ENCODE results near the gene HERPUD1. TPM values are rescaled to one million over a fixed set of nuclear protein-coding genes. Genes with fewer than 3 reads are reported as not detected.

The HERPUD1 gene
- total and polyA plus RNA-seq, 4 donors, result 57.8 to 219 (median 118) TPM

DNA sequence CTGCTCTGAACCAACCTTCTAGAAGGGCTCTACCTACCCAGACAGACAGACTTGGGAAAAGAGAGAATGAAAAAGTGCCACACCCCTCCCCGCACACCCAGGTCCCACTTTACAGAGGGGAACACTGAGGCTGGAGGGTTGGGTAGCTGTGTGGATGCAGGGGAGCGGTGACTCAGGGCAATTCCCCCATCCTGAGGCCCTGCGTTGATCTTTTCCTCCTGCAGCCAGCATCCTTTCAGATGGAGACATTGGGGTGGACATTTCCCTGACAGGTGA, 39.8 kb downstream of the HERPUD1 start (continued):
- TF ChIP-seq, protein P1, sequence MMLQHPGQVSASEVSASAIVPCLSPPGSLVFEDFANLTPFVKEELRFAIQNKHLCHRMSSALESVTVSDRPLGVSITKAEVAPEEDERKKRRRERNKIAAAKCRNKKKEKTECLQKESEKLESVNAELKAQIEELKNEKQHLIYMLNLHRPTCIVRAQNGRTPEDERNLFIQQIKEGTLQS (IDR thresholded peaks at IDR 0.05), result no peak
- TF ChIP-seq RXRA (IDR thresholded peaks at IDR 0.05) (no peak), HNF4G (IDR thresholded peaks at IDR 0.05) (no peak), SP1 (IDR thresholded peaks at IDR 0.05) (no peak), FOXA2 (IDR thresholded peaks at IDR 0.05) (no peak), EGR1 (IDR thresholded peaks at IDR 0.05; ENCODE audit: low read depth in 2 of 2) (no peak), TAF1 (conservative IDR thresholded peaks at IDR 0.05) (no peak)

DNA sequence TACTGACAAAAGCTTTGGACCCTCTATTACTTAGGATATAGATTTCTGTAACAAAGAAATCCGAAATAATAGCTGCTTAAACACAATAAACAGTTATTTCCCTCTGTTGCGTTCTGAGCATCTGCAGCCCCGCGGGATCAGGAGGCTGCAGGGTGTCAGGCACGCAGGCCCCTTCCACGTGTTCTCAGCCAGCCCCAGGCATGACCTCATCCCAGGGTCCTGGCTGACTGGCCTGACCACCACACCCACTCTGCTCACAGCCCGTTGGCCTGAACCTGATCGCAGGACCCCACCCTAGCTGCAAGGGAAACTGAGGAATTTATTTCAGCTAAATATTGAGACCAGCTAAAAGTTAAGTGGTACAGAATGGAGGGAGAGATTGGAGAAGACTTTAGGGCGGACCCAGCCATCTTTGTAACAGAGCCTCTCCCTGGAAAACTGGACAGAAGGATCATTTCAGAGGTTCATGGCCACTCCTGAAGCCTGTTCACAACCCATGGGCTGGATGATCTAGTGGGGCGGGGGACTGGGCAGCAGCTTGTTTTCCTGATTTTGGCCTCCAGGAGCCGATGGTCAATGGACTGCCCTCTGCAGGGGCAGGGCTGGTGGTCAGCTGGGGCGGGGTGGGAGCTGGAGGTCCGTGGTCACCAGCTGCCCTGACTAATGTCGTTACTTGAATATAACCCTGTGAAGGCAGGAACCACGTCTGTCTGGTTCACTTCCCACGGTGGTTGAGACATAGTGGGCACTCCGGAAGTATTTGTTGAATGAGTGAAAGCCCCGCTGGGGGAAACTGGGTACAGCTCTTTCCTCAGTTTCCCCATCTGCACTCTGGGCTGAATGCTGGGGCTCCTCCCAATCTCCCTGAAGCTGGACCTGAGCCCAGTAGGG, 40.7 kb downstream of the HERPUD1 start:
- 88% methylated on average over 18 of the region's 18 CpGs for WGBS

More for the DNA sequence above, 40.7 kb downstream of the HERPUD1 start:
- Histone ChIP-seq H3K27ac (ENCODE audit: low read depth in 1 of 2, low read length in 2 of 2) (no peak overlapping the region), H3K27me3 (ENCODE audit: control insufficient read depth in 4 of 4, insufficient read depth in 4 of 4, low read length in 3 of 4) (no peaks in the 10 kb centered on the region), H3K9ac (ENCODE audit: low read depth in 1 of 2, low read length in 2 of 2) (no peak overlapping the region), H3K4me3 (ENCODE audit: low read depth in 1 of 3, low read length in 3 of 3) (no peak overlapping the region), H3K4me1 (ENCODE audit: control insufficient read depth in 4 of 4, insufficient read depth in 4 of 4, low read length in 3 of 4) (peaks cover 0 to 3% (median under 1%) of the 10 kb centered on the region in 4 donors), H3K9me3 (ENCODE audit: control insufficient read depth in 4 of 4, low read length in 3 of 4) (no peaks in the 10 kb centered on the region), H3K36me3 (ENCODE audit: control insufficient read depth in 4 of 4, insufficient read depth in 3 of 4, low read depth in 1 of 4, low read length in 3 of 4) (no peaks in the 10 kb centered on the region)
- TF ChIP-seq SP1 (IDR thresholded peaks at IDR 0.05) (no peak), TAF1 (conservative IDR thresholded peaks at IDR 0.05) (no peak), RXRA (IDR thresholded peaks at IDR 0.05) (no peak), HNF4A (conservative IDR thresholded peaks at IDR 0.05) (no peak), GABPA (IDR thresholded peaks at IDR 0.05 in 1 of 2, conservative IDR thresholded peaks at IDR 0.05 in 1 of 2) (no peak), HNF4G (IDR thresholded peaks at IDR 0.05) (no peak), RAD21 (IDR thresholded peaks at IDR 0.05) (no peak), JUND (IDR thresholded peaks at IDR 0.05) (no peak), FOXA2 (IDR thresholded peaks at IDR 0.05) (no peak), FOXA1 (IDR thresholded peaks at IDR 0.05) (no peak), NR2F2 (IDR thresholded peaks at IDR 0.05) (no peak), EGR1 (IDR thresholded peaks at IDR 0.05; ENCODE audit: low read depth in 2 of 2) (no peak)
- TF ChIP-seq, protein P2, sequence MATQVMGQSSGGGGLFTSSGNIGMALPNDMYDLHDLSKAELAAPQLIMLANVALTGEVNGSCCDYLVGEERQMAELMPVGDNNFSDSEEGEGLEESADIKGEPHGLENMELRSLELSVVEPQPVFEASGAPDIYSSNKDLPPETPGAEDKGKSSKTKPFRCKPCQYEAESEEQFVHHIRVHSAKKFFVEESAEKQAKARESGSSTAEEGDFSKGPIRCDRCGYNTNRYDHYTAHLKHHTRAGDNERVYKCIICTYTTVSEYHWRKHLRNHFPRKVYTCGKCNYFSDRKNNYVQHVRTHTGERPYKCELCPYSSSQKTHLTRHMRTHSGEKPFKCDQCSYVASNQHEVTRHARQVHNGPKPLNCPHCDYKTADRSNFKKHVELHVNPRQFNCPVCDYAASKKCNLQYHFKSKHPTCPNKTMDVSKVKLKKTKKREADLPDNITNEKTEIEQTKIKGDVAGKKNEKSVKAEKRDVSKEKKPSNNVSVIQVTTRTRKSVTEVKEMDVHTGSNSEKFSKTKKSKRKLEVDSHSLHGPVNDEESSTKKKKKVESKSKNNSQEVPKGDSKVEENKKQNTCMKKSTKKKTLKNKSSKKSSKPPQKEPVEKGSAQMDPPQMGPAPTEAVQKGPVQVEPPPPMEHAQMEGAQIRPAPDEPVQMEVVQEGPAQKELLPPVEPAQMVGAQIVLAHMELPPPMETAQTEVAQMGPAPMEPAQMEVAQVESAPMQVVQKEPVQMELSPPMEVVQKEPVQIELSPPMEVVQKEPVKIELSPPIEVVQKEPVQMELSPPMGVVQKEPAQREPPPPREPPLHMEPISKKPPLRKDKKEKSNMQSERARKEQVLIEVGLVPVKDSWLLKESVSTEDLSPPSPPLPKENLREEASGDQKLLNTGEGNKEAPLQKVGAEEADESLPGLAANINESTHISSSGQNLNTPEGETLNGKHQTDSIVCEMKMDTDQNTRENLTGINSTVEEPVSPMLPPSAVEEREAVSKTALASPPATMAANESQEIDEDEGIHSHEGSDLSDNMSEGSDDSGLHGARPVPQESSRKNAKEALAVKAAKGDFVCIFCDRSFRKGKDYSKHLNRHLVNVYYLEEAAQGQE (IDR thresholded peaks at IDR 0.05), result no peak
- TF ChIP-seq, protein P3, sequence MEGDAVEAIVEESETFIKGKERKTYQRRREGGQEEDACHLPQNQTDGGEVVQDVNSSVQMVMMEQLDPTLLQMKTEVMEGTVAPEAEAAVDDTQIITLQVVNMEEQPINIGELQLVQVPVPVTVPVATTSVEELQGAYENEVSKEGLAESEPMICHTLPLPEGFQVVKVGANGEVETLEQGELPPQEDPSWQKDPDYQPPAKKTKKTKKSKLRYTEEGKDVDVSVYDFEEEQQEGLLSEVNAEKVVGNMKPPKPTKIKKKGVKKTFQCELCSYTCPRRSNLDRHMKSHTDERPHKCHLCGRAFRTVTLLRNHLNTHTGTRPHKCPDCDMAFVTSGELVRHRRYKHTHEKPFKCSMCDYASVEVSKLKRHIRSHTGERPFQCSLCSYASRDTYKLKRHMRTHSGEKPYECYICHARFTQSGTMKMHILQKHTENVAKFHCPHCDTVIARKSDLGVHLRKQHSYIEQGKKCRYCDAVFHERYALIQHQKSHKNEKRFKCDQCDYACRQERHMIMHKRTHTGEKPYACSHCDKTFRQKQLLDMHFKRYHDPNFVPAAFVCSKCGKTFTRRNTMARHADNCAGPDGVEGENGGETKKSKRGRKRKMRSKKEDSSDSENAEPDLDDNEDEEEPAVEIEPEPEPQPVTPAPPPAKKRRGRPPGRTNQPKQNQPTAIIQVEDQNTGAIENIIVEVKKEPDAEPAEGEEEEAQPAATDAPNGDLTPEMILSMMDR (IDR thresholded peaks at IDR 0.05; ENCODE audit: low read depth, low read length, missing input control), result no peak
- TF ChIP-seq, protein P4, sequence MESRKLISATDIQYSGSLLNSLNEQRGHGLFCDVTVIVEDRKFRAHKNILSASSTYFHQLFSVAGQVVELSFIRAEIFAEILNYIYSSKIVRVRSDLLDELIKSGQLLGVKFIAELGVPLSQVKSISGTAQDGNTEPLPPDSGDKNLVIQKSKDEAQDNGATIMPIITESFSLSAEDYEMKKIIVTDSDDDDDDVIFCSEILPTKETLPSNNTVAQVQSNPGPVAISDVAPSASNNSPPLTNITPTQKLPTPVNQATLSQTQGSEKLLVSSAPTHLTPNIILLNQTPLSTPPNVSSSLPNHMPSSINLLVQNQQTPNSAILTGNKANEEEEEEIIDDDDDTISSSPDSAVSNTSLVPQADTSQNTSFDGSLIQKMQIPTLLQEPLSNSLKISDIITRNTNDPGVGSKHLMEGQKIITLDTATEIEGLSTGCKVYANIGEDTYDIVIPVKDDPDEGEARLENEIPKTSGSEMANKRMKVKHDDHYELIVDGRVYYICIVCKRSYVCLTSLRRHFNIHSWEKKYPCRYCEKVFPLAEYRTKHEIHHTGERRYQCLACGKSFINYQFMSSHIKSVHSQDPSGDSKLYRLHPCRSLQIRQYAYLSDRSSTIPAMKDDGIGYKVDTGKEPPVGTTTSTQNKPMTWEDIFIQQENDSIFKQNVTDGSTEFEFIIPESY (IDR thresholded peaks at IDR 0.05), result no peak
- DNase-seq (ENCODE audit: low spot score), result no peak
